SU-DHL-6 (cell line): Measurements from ENCODE around the gene NDUFS7.

Experiments used
- H2AFZ ChIP-seq: fragments of 200-600 bp; sonication (generic); 2 replicates; pipeline ENCODE4 v1.6.1; 2014; ENCODE audit warnings: low read depth, mild to moderate bottlenecking, moderate library complexity, mixed read lengths, antibody characterized with exemption, low read length; ENCODE audit not compliant: severe bottlenecking
- H3F3A ChIP-seq: fragments of 200-600 bp; shearing (Covaris generic); 2 replicates; pipeline ENCODE4 v1.6.0; 2016; ENCODE audit warnings: antibody characterized with exemption, mild to moderate bottlenecking; ENCODE audit not compliant: insufficient read depth
- H3K27ac ChIP-seq: fragments of 200-600 bp; sonication (generic); 2 replicates; pipeline ENCODE4 v1.5.1; 2016; ENCODE audit warnings: low read depth, mild to moderate bottlenecking, low read length, moderate library complexity, mixed read lengths
- H3K27me3 ChIP-seq: fragments of 200-600 bp; sonication (generic), shearing (Covaris generic); 2 replicates; pipeline ENCODE4 v1.6.0; 2014; ENCODE audit warnings: mild to moderate bottlenecking, low read length
- H3K36me3 ChIP-seq: fragments of 200-600 bp; sonication (generic); 2 replicates; pipeline ENCODE4 v1.6.1; 2014; ENCODE audit warnings: mild to moderate bottlenecking, low read length, mixed read lengths
- H3K4me2 ChIP-seq: fragments of 300-600, 200-600 bp; shearing (Covaris generic), sonication (generic); 2 replicates; pipeline ENCODE4 v1.6.0; 2014; ENCODE audit warnings: low read length, low read depth, mild to moderate bottlenecking; ENCODE audit not compliant: poor library complexity, severe bottlenecking
- H3K4me3 ChIP-seq: fragments of 200-600 bp; sonication (generic); 2 replicates; pipeline ENCODE4 v1.5.1; 2014; ENCODE audit warnings: antibody characterized with exemption, low read length, mild to moderate bottlenecking, mixed read lengths; ENCODE audit not compliant: insufficient read depth, poor library complexity, severe bottlenecking
- H3K79me2 ChIP-seq: fragments of 200-600 bp; sonication (generic); 2 replicates; pipeline ENCODE4 v1.6.1; 2014; ENCODE audit warnings: mild to moderate bottlenecking, low read length, moderate library complexity; ENCODE audit not compliant: insufficient read depth
- H3K9ac ChIP-seq: fragments of 200-600 bp; sonication (generic); 2 replicates; pipeline ENCODE4 v1.7.0; 2014; ENCODE audit warnings: mild to moderate bottlenecking, low read length
- H3K9me2 ChIP-seq: fragments of 200-600 bp; sonication (generic); replicated peaks from 2 replicates; pipeline ENCODE4 v1.6.1; 2014; ENCODE audit warnings: low read length; ENCODE audit not compliant: insufficient read depth
- H3K9me3 ChIP-seq: fragments of 200-600 bp; sonication (generic); 2 replicates; pipeline ENCODE4 v1.6.1; 2014; ENCODE audit warnings: low read length, mixed read lengths; ENCODE audit not compliant: insufficient read depth
- H4K20me1 ChIP-seq: fragments of 200-600 bp; sonication (generic); 2 replicates; pipeline ENCODE4 v1.6.1; 2014; ENCODE audit warnings: low read depth, mild to moderate bottlenecking, antibody characterized with exemption, low read length, moderate library complexity, mixed read lengths
- EZH2phosphoT487 ChIP-seq: fragments of 200-600 bp; sonication (generic), shearing (Covaris generic); conservative IDR thresholded peaks from 2 replicates; pipeline ENCODE4 v1.6.1; 2018; ENCODE audit warnings: mild to moderate bottlenecking, antibody characterized with exemption, low read length, moderate library complexity, mixed read lengths
- TF ChIP-seq, protein P1 (sequence below): fragments of 200-600 bp; sonication (generic); IDR thresholded peaks from one replicate; pipeline ENCODE4 v1.5.1; 2017; ENCODE audit warnings: antibody characterized with exemption, mild to moderate bottlenecking, low read length, moderate library complexity; ENCODE audit not compliant: insufficient read depth, poor library complexity, severe bottlenecking

The NDUFS7 gene

DNA sequence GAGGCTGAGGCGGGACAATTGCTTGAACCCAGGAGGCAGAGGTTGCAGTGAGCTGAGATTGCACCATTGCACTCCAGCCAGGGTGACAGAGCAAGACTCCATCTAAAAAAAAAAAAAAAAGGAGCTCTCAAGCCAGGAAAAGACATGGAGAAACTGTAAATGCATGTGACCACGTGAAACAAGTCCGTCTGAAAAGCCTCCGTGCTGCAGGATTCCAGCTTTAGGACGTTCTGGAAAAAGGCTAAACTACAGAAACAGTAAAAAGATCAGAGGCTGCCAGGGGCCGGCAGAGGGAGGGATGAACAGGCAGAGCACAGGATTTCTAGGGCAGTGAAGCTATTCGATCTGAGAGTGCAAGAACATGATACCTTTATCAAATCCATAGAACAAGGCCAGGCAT lies 40.7 kb upstream of the NDUFS7 start:
- no peak for TF ChIP-seq EZH2phosphoT487
- TF ChIP-seq, protein P1, sequence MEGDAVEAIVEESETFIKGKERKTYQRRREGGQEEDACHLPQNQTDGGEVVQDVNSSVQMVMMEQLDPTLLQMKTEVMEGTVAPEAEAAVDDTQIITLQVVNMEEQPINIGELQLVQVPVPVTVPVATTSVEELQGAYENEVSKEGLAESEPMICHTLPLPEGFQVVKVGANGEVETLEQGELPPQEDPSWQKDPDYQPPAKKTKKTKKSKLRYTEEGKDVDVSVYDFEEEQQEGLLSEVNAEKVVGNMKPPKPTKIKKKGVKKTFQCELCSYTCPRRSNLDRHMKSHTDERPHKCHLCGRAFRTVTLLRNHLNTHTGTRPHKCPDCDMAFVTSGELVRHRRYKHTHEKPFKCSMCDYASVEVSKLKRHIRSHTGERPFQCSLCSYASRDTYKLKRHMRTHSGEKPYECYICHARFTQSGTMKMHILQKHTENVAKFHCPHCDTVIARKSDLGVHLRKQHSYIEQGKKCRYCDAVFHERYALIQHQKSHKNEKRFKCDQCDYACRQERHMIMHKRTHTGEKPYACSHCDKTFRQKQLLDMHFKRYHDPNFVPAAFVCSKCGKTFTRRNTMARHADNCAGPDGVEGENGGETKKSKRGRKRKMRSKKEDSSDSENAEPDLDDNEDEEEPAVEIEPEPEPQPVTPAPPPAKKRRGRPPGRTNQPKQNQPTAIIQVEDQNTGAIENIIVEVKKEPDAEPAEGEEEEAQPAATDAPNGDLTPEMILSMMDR: no peak
- no peaks in the 10 kb centered on the region for H3K27me3 ChIP-seq
- H3K27ac ChIP-seq: no peak overlapping the region
- no peak overlapping the region for H3K9ac ChIP-seq
- no peak overlapping the region for H2AFZ ChIP-seq
- H3K36me3 ChIP-seq: no peaks in the 10 kb centered on the region
- no peaks in the 10 kb centered on the region for H3K79me2 ChIP-seq
- H3K9me2 ChIP-seq: no peaks in the 10 kb centered on the region
- H3K4me2 ChIP-seq: no peak overlapping the region
- H3F3A ChIP-seq: 0 out of 2 replicates have a peak, but pooled peaks cover 4% of the 10 kb centered on the region
- no peaks in the 10 kb centered on the region for H4K20me1 ChIP-seq
- no peaks in the 10 kb centered on the region for H3K9me3 ChIP-seq
- H3K4me3 ChIP-seq: no peak overlapping the region

DNA sequence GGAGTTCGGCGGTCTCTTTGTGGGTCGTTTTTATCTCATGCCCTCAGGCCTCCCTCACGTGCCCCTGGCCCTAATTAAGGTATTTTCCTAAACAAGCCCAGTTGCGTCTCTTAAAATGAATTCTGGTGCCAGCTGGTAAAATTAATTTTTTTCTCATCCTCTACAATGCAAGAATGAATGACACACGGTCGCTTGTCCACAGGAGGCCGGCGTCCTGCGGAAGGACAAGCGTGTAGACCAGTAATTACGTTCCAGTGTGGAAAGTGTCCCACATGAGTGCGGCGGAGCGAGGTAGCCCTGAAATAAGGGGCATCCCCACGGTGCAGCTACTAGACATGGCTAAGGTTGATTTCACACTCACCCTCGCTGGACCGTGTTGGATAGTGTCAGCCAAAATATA lies 34.5 kb upstream of the NDUFS7 start:
- Histone ChIP-seq H3K4me2 (no peak overlapping the region), H3K27me3 (no peaks in the 10 kb centered on the region), H3F3A (0 out of 2 replicates have a peak, but pooled peaks cover 4% of the 10 kb centered on the region), H3K36me3 (no peaks in the 10 kb centered on the region), H3K27ac (no peak overlapping the region), H3K79me2 (no peaks in the 10 kb centered on the region), H2AFZ (no peak overlapping the region), H3K9ac (no peak overlapping the region), H3K9me2 (no peaks in the 10 kb centered on the region), H3K9me3 (no peaks in the 10 kb centered on the region), H3K4me3 (no peak overlapping the region), H4K20me1 (no peaks in the 10 kb centered on the region)
- TF ChIP-seq EZH2phosphoT487: no peak
- TF ChIP-seq, protein P1: no peak

DNA sequence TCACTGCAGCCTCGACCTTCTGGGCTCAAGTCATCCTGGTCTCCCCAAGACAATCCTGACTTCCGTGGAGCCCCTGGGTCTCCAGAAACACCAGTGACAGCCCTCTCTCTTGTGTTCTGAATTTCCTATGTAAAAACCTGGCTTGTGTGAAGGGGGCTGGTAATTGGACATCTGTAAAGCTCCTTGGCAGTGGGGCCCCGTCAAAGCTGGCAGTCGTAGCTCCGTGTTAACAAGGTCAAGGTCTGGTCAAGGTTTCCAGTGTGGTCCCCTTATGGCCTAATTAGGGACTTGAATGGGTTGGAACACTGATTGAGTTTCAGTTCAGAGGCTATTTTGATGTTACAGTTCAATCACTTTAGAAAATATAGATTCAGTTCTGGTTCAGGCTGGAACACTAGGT lies 32.8 kb upstream of the NDUFS7 start:
- Histone ChIP-seq H3F3A (no peaks in the 10 kb centered on the region), H3K4me2 (no peak overlapping the region), H3K9me2 (no peaks in the 10 kb centered on the region), H3K36me3 (no peaks in the 10 kb centered on the region), H3K79me2 (no peaks in the 10 kb centered on the region; the same call in 1 of the 2 replicates), H3K4me3 (no peak overlapping the region), H4K20me1 (no peaks in the 10 kb centered on the region), H3K27ac (no peak overlapping the region), H3K9ac (no peak overlapping the region), H2AFZ (no peak overlapping the region), H3K9me3 (no peaks in the 10 kb centered on the region), H3K27me3 (no peaks in the 10 kb centered on the region)
- no peak for TF ChIP-seq EZH2phosphoT487
- TF ChIP-seq, protein P1: no peak
